Measurements from ENCODE around the gene PKD1. TPM values are rescaled to one million over a fixed set of nuclear protein-coding genes. Genes with fewer than 3 reads are reported as not detected.

The PKD1 gene
- total RNA-seq, 1 experiment from 2014 or later = 91.5 TPM

DNA sequence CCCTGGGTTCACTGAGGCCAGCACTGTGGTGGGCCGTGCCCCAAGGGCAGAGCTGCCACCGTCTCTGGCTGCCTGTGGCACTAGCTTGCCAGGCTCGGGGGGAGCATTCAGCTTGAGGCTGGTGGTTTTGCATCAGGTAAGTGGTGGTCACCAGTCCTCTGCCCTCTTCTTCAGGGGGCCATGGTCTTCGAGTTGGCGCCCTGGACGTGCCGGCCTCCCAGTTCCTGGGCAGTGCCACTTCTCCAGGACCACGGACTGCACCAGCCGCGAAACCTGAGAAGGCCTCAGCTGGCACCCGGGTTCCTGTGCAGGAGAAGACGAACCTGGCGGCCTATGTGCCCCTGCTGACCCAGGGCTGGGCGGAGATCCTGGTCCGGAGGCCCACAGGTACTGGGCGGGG lies 55.7 kb downstream of the PKD1 start:
- Histone ChIP-seq H2AFZ (no peak overlapping the region), H3K27me3 (ENCODE audit: insufficient read depth, low read depth) (no peaks in the 10 kb centered on the region), H3K27ac (no peak overlapping the region), H3K4me3 (no peak overlapping the region), H3K9me2 (ENCODE audit: insufficient read depth) (no peaks in the 10 kb centered on the region), H3K4me1 (replicated peaks; ENCODE audit: insufficient read depth) (no peaks in the 10 kb centered on the region), H3F3A (ENCODE audit: insufficient read depth, low read depth) (no peaks in the 10 kb centered on the region), H3K4me2 (no peak overlapping the region), H3K79me2 (ENCODE audit: low read depth) (no peaks in the 10 kb centered on the region), H3K36me3 (ENCODE audit: low read depth) (no peaks in the 10 kb centered on the region), H3K9me3 (ENCODE audit: insufficient read depth, low read depth) (no peaks in the 10 kb centered on the region), H4K20me1 (ENCODE audit: insufficient read depth) (no peaks in the 10 kb centered on the region)
- POLR2A ChIA-PET (ENCODE audit: unreplicated experiment) = no interaction called here
- DNase-seq = no peak
- CTCF ChIA-PET = no interaction called here
- intact Hi-C loops (cut with micrococcal nuclease; ENCODE audit: unreplicated experiment) = no loop called here
- TF ChIP-seq EZH2 (IDR thresholded peaks at IDR 0.05; ENCODE audit: low read depth) = no peak
- TF ChIP-seq, protein P1, sequence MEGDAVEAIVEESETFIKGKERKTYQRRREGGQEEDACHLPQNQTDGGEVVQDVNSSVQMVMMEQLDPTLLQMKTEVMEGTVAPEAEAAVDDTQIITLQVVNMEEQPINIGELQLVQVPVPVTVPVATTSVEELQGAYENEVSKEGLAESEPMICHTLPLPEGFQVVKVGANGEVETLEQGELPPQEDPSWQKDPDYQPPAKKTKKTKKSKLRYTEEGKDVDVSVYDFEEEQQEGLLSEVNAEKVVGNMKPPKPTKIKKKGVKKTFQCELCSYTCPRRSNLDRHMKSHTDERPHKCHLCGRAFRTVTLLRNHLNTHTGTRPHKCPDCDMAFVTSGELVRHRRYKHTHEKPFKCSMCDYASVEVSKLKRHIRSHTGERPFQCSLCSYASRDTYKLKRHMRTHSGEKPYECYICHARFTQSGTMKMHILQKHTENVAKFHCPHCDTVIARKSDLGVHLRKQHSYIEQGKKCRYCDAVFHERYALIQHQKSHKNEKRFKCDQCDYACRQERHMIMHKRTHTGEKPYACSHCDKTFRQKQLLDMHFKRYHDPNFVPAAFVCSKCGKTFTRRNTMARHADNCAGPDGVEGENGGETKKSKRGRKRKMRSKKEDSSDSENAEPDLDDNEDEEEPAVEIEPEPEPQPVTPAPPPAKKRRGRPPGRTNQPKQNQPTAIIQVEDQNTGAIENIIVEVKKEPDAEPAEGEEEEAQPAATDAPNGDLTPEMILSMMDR (conservative IDR thresholded peaks at IDR 0.05) = no peak
- BruUV-seq (replicated peaks) = no TSS peak

DNA sequence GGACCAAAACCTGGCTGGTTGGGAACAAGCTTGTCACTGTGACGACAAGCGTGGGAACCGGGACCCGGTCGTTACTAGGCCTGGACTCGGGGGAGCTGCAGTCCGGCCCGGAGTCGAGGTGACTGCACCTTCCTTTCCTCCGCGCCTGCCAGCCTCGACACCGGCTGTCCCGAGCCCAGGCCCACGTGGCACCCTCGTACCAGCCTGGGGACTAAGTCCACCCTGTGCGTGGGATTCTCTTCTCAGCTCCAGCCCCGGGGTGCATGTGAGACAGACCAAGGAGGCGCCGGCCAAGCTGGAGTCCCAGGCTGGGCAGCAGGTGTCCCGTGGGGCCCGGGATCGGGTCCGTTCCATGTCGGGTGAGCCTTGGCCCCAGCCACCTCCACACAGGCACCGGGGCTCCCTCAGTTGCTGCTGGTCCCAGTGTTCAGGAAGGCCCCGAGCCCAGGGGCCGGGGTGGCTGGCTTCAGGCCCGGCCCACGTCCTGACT lies 56.3 kb downstream of the PKD1 start:
- Histone ChIP-seq H3K9me3 (ENCODE audit: insufficient read depth, low read depth) (no peaks in the 10 kb centered on the region), H3K4me3 (no peak overlapping the region), H3K27ac (no peak overlapping the region), H3K4me1 (replicated peaks; ENCODE audit: insufficient read depth) (no peaks in the 10 kb centered on the region), H3K9me2 (ENCODE audit: insufficient read depth) (no peaks in the 10 kb centered on the region), H3K79me2 (ENCODE audit: low read depth) (no peaks in the 10 kb centered on the region), H3K4me2 (no peak overlapping the region), H4K20me1 (ENCODE audit: insufficient read depth) (no peaks in the 10 kb centered on the region), H3K36me3 (ENCODE audit: low read depth) (no peaks in the 10 kb centered on the region), H3K27me3 (ENCODE audit: insufficient read depth, low read depth) (no peaks in the 10 kb centered on the region), H2AFZ (no peak overlapping the region), H3F3A (ENCODE audit: insufficient read depth, low read depth) (no peaks in the 10 kb centered on the region)
- TF ChIP-seq EZH2 (IDR thresholded peaks at IDR 0.05; ENCODE audit: low read depth) = no peak
- TF ChIP-seq, protein P1 (conservative IDR thresholded peaks at IDR 0.05) = no peak
- no TSS peak for BruUV-seq (replicated peaks)
- POLR2A ChIA-PET (ENCODE audit: unreplicated experiment) = no interaction called here
- CTCF ChIA-PET = no interaction called here
- DNase-seq = no peak
- intact Hi-C loops (cut with micrococcal nuclease; ENCODE audit: unreplicated experiment) = no loop called here

DNA sequence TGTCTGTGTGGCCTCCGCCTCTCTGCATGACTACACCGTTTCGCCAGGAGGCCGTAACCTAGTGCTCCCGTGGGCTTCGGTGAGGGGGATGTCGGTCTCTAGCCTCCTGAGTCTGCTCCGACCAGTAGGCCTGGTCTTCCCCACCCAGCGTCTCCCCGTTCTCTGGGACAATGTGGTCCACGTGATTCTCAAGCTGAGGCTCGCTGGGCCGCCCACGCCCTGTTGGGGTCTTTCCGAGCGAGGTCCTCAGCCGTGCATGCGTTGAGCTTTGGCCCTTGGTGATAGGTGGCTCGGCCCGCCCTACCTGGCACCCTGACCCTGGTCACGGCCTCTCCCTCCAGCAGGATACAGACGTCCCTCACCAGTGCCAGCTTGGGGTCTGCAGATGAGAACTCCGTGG lies 57.0 kb downstream of the PKD1 start:
- TF ChIP-seq, protein P1 (conservative IDR thresholded peaks at IDR 0.05) = no peak
- TF ChIP-seq EZH2 (IDR thresholded peaks at IDR 0.05; ENCODE audit: low read depth) = no peak
- intact Hi-C loops (cut with micrococcal nuclease; ENCODE audit: unreplicated experiment) = no loop called here
- Histone ChIP-seq H3K27me3 (ENCODE audit: insufficient read depth, low read depth) (no peaks in the 10 kb centered on the region), H3K9me2 (ENCODE audit: insufficient read depth) (no peaks in the 10 kb centered on the region), H3K4me2 (no peak overlapping the region), H3K9me3 (ENCODE audit: insufficient read depth, low read depth) (no peaks in the 10 kb centered on the region), H3K4me3 (no peak overlapping the region), H4K20me1 (ENCODE audit: insufficient read depth) (no peaks in the 10 kb centered on the region), H3K4me1 (replicated peaks; ENCODE audit: insufficient read depth) (no peaks in the 10 kb centered on the region), H3K36me3 (ENCODE audit: low read depth) (no peaks in the 10 kb centered on the region), H3F3A (ENCODE audit: insufficient read depth, low read depth) (no peaks in the 10 kb centered on the region), H3K79me2 (ENCODE audit: low read depth) (no peaks in the 10 kb centered on the region), H2AFZ (no peak overlapping the region), H3K27ac (no peak overlapping the region)
- no peak for DNase-seq
- CTCF ChIA-PET = no interaction called here
- POLR2A ChIA-PET (ENCODE audit: unreplicated experiment) = no interaction called here
- BruUV-seq (replicated peaks) = no TSS peak
